SK-N-SH (cell line): ENCODE results near the gene DENND1A. TPM values are rescaled to one million over a fixed set of nuclear protein-coding genes. Genes with fewer than 3 reads are reported as not detected.

Experiments used
- CTCF ChIA-PET: fragments of 300-600, 350-600 bp; formaldehyde crosslinking; extraction: SDS; loops from one replicate; lab custom pipeline; 2021; lab: Yijun Ruan, JAX
- POLR2A ChIA-PET: fragments of 350-600 bp; sonication (Branson Sonifier 250); formaldehyde crosslinking; extraction: SDS; loops from one replicate; lab custom pipeline; 2020; ENCODE audit warnings: antibody characterized with exemption, inconsistent platforms; lab: Yijun Ruan, JAX
- DNase-seq: peaks from one replicate; pipeline ENCODE4 v3.0.0; 2012
- H2AFZ ChIP-seq: fragments of 200-600 bp; sonication (generic); 2 replicates; pipeline ENCODE4 v1.8.1; 2016; ENCODE audit warnings: antibody characterized with exemption, mild to moderate bottlenecking, low read depth
- H3F3A ChIP-seq: fragments of 200-600 bp; sonication (generic); replicated peaks from 2 replicates; pipeline ENCODE3; 2016; ENCODE audit warnings: antibody characterized with exemption, mild to moderate bottlenecking; ENCODE audit not compliant: insufficient read depth
- H3K27ac ChIP-seq, 2 experiments: fragments of 200-500 bp in 1 of 2; fragments of 200-600 bp in 1 of 2; sonication (Bioruptor generic) in 1 of 2; sonication (generic), shearing (Covaris generic) in 1 of 2; 2 replicates each; pipeline versions ENCODE4 v1.5.1 to v1.6.1; 2014 to 2016; ENCODE audit warnings: low read depth in 2 of 2, inconsistent platforms in 1 of 2, low read length in 1 of 2, mild to moderate bottlenecking in 1 of 2, mixed read lengths in 1 of 2
- H3K27me3 ChIP-seq: fragments of 200-600 bp; sonication (generic), shearing (Covaris generic); 2 replicates; pipeline ENCODE4 v1.6.1; 2016; ENCODE audit warnings: mixed run types; ENCODE audit not compliant: insufficient read depth
- H3K36me3 ChIP-seq, 2 experiments: fragments of 200-500 bp in 1 of 2; fragments of 200-600 bp in 1 of 2; sonication (Bioruptor generic) in 1 of 2; sonication (generic) in 1 of 2; replicated peaks in 1 of 2; 2 replicates each; pipeline versions ENCODE3 to v1.5.1; 2014 to 2016; ENCODE audit warnings: low read length in 1 of 2, mild to moderate bottlenecking in 1 of 2; ENCODE audit not compliant: insufficient read depth in 2 of 2, control insufficient read depth in 1 of 2
- H3K4me1 ChIP-seq, 2 experiments: fragments of 200-500 bp in 1 of 2; fragments of 200-600 bp in 1 of 2; sonication (Bioruptor generic) in 1 of 2; sonication (generic), shearing (Covaris generic) in 1 of 2; 2 replicates each; pipeline versions ENCODE4 v1.5.1 to v1.6.1; 2014 to 2016; ENCODE audit warnings: low read depth in 1 of 2, low read length in 1 of 2, mixed run types in 1 of 2; ENCODE audit not compliant: insufficient read depth in 2 of 2, control insufficient read depth in 1 of 2
- H3K4me2 ChIP-seq: fragments of 200-600 bp; sonication (generic), shearing (Covaris generic); 2 replicates; pipeline ENCODE4 v1.6.1; 2017; ENCODE audit warnings: mixed run types
- H3K4me3 ChIP-seq, 2 experiments: fragments of 200-500 bp in 1 of 2; fragments of 200-600 bp in 1 of 2; sonication (Bioruptor generic) in 1 of 2; sonication (generic), shearing (Covaris generic) in 1 of 2; 2 replicates each; pipeline versions ENCODE4 v1.5.1 to v1.8.1; 2014 to 2016; ENCODE audit warnings: low read depth in 2 of 2, inconsistent platforms in 1 of 2, low read length in 1 of 2, mild to moderate bottlenecking in 1 of 2, mixed read lengths in 1 of 2, moderate library complexity in 1 of 2
- H3K79me2 ChIP-seq: fragments of 200-600 bp; sonication (generic); 2 replicates; pipeline ENCODE4 v1.8.1; 2017; ENCODE audit warnings: mild to moderate bottlenecking; ENCODE audit not compliant: insufficient read depth
- H3K9ac ChIP-seq: fragments of 200-600 bp; sonication (generic); 2 replicates; pipeline ENCODE4 v1.6.1; 2017; ENCODE audit warnings: mixed run types
- H3K9me2 ChIP-seq: fragments of 200-600 bp; sonication (generic); 2 replicates; pipeline ENCODE4 v1.6.1; 2017; ENCODE audit warnings: mixed run types
- H3K9me3 ChIP-seq: fragments of 200-600 bp; sonication (generic); 2 replicates; pipeline ENCODE4 v1.6.1; 2017; ENCODE audit warnings: mixed run types, mild to moderate bottlenecking, moderate library complexity
- H4K20me1 ChIP-seq: fragments of 200-600 bp; sonication (generic); 2 replicates; pipeline ENCODE4 v1.6.1; 2017; ENCODE audit warnings: mild to moderate bottlenecking, mixed run types; ENCODE audit not compliant: insufficient read depth
- CHD2 ChIP-seq: fragments of 150-350 bp; IDR thresholded peaks from 2 replicates; pipeline ENCODE4 v1.6.1; 2018; ENCODE audit warnings: low read length; ENCODE audit not compliant: partially characterized antibody
- CTCF ChIP-seq: fragments of 200-600 bp; sonication (generic); IDR thresholded peaks from 2 replicates; pipeline ENCODE4 v1.6.1; 2017; ENCODE audit warnings: antibody characterized with exemption, mild to moderate bottlenecking, moderate library complexity
- ELF1 ChIP-seq: IDR thresholded peaks from 2 replicates; pipeline ENCODE4 v1.4.0; 2012
- EP300 ChIP-seq, 2 experiments: IDR thresholded peaks; 2 replicates each; pipeline versions ENCODE4 v1.4.0 to v1.6.1; 2012; ENCODE audit warnings: borderline replicate concordance in 1 of 2, low read depth in 1 of 2, low read length in 1 of 2
- EZH2phosphoT487 ChIP-seq: fragments of 200-600 bp; sonication (generic); IDR thresholded peaks from 2 replicates; pipeline ENCODE4 v1.6.1; 2017; ENCODE audit warnings: low read depth, mixed run types, mild to moderate bottlenecking, antibody characterized with exemption, moderate library complexity, borderline replicate concordance
- FOXJ3 ChIP-seq: sonication (generic); formaldehyde crosslinking; IDR thresholded peaks from 2 replicates; pipeline ENCODE4 v1.5.1; 2020; ENCODE audit warnings: mild to moderate bottlenecking, missing genetic modification reagents
- GATA2 ChIP-seq: sonication (generic); formaldehyde crosslinking; IDR thresholded peaks from 2 replicates; pipeline ENCODE4 v1.5.0; 2020; ENCODE audit warnings: mild to moderate bottlenecking, missing genetic modification reagents
- JUND ChIP-seq: IDR thresholded peaks from 2 replicates; pipeline ENCODE4 v1.4.0; 2012
- MAX ChIP-seq: IDR thresholded peaks from 2 replicates; pipeline ENCODE4 v1.4.0; 2012; ENCODE audit warnings: low read depth
- MXI1 ChIP-seq: IDR thresholded peaks from 2 replicates; pipeline ENCODE4 v1.6.1; 2012; ENCODE audit warnings: mild to moderate bottlenecking, low read depth, low read length, improper control_type of control experiment
- NFIC ChIP-seq: IDR thresholded peaks from 2 replicates; pipeline ENCODE4 v1.4.0; 2012; ENCODE audit warnings: borderline replicate concordance
- NRF1 ChIP-seq: IDR thresholded peaks from 2 replicates; pipeline ENCODE4 v1.6.1; 2012; ENCODE audit warnings: low read depth, mild to moderate bottlenecking, low read length
- POLR2AphosphoS5 ChIP-seq: IDR thresholded peaks from 2 replicates; pipeline ENCODE4 v1.6.1; 2012; ENCODE audit warnings: low read depth, low read length
- RCOR1 ChIP-seq: fragments of 150-350 bp; IDR thresholded peaks from 2 replicates; pipeline ENCODE4 v1.6.1; 2017; ENCODE audit warnings: antibody characterized with exemption, low read length
- SIN3A ChIP-seq: IDR thresholded peaks from 2 replicates; pipeline ENCODE4 v1.6.1; 2012; ENCODE audit warnings: low read depth, mild to moderate bottlenecking, low read length, moderate library complexity, borderline replicate concordance
- SMC3 ChIP-seq: IDR thresholded peaks from 2 replicates; pipeline ENCODE4 v1.6.1; 2012; ENCODE audit warnings: low read depth, low read length, improper control_type of control experiment
- TAF1 ChIP-seq: IDR thresholded peaks from 2 replicates; pipeline ENCODE4 v1.6.1; 2012; ENCODE audit warnings: low read depth, mild to moderate bottlenecking, low read length, moderate library complexity, borderline replicate concordance
- TCF12 ChIP-seq: IDR thresholded peaks from 2 replicates; pipeline ENCODE4 v1.4.0; 2012
- TEAD4 ChIP-seq: IDR thresholded peaks from 2 replicates; pipeline ENCODE4 v1.4.0; 2012; ENCODE audit warnings: mild to moderate bottlenecking, borderline replicate concordance; ENCODE audit not compliant: insufficient read depth
- USF1 ChIP-seq: IDR thresholded peaks from 2 replicates; pipeline ENCODE4 v1.4.0; 2012; ENCODE audit warnings: low read depth, borderline replicate concordance
- YY1 ChIP-seq: IDR thresholded peaks from 2 replicates; pipeline ENCODE4 v1.4.0; 2012; ENCODE audit warnings: low read depth, mild to moderate bottlenecking
- WGBS: methylation state at CpG from one replicate; pipeline ENCODE4 v1.1.6; 2017; ENCODE audit warnings: low lambda C conversion rate; 5-methylcytosine and 5-hydroxymethylcytosine counted together
- polyA plus RNA-seq, 3 experiments: library from polyadenylated mRNA; depleted of rRNA; stranded (reverse); fragments of >200 nt; gene quantifications; 2 replicates each; pipeline ENCODE4 v1.2.3, GENCODE V29; 2012
- TF ChIP-seq, protein P1 (sequence below): fragments of 150-350 bp; IDR thresholded peaks from 2 replicates; pipeline ENCODE4 v1.6.1; 2016; ENCODE audit warnings: mild to moderate bottlenecking, low read depth, low read length
- TF ChIP-seq, protein P2 (sequence below): IDR thresholded peaks from 2 replicates; pipeline ENCODE4 v1.4.0; 2012; ENCODE audit warnings: low read depth, borderline replicate concordance
- TF ChIP-seq, protein P3 (sequence below): IDR thresholded peaks from 2 replicates; pipeline ENCODE4; 2012

Gene DENND1A
- polyA plus RNA-seq, 1 of the 3 experiments (the other 2 are of a cell fraction), result 25.4 TPM

- no peak for DNase-seq
- H3K27ac ChIP-seq, result no peak overlapping the region
- H3K4me3 ChIP-seq, result no peak overlapping the region
- H3K4me1 ChIP-seq, result peaks cover 20 to 31% of the 10 kb centered on the region in 2 experiments; a peak in 3 of 4 replicates
- H3K79me2 ChIP-seq, result peaks cover 39% of the 10 kb centered on the region
- H3K36me3 ChIP-seq, result no peaks in the 10 kb centered on the region
- TF ChIP-seq TCF12 (peak; percentile 48; the same call in 1 of the 2 replicates), SIN3A (no peak), TAF1 (no peak), GATA2 (CRISPR knock-in tag) (no peak), TEAD4 (no peak), POLR2AphosphoS5 (0 out of 2 replicates have a peak, but pooled peaks have one; percentile 13), EP300 (IDR thresholded peaks at IDR 0.05; ENCODE audit: borderline replicate concordance in 1 of 2, low read depth in 1 of 2, low read length in 1 of 2) (peak in 1 of 2 experiments; percentile 9; a peak in 1 of 4 replicates), YY1 (no peak), MXI1 (no peak), EZH2phosphoT487 (no peak), USF1 (no peak), CTCF (no peak), SMC3 (no peak), RCOR1 (no peak), NRF1 (no peak), NFIC (no peak), FOXJ3 (no peak), JUND (no peak), MAX (no peak), ELF1 (no peak), CHD2 (no peak)
- TF ChIP-seq, protein P1, sequence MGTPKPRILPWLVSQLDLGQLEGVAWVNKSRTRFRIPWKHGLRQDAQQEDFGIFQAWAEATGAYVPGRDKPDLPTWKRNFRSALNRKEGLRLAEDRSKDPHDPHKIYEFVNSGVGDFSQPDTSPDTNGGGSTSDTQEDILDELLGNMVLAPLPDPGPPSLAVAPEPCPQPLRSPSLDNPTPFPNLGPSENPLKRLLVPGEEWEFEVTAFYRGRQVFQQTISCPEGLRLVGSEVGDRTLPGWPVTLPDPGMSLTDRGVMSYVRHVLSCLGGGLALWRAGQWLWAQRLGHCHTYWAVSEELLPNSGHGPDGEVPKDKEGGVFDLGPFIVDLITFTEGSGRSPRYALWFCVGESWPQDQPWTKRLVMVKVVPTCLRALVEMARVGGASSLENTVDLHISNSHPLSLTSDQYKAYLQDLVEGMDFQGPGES, result no peak
- TF ChIP-seq, protein P2, sequence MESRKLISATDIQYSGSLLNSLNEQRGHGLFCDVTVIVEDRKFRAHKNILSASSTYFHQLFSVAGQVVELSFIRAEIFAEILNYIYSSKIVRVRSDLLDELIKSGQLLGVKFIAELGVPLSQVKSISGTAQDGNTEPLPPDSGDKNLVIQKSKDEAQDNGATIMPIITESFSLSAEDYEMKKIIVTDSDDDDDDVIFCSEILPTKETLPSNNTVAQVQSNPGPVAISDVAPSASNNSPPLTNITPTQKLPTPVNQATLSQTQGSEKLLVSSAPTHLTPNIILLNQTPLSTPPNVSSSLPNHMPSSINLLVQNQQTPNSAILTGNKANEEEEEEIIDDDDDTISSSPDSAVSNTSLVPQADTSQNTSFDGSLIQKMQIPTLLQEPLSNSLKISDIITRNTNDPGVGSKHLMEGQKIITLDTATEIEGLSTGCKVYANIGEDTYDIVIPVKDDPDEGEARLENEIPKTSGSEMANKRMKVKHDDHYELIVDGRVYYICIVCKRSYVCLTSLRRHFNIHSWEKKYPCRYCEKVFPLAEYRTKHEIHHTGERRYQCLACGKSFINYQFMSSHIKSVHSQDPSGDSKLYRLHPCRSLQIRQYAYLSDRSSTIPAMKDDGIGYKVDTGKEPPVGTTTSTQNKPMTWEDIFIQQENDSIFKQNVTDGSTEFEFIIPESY, result no peak
- TF ChIP-seq, protein P3, sequence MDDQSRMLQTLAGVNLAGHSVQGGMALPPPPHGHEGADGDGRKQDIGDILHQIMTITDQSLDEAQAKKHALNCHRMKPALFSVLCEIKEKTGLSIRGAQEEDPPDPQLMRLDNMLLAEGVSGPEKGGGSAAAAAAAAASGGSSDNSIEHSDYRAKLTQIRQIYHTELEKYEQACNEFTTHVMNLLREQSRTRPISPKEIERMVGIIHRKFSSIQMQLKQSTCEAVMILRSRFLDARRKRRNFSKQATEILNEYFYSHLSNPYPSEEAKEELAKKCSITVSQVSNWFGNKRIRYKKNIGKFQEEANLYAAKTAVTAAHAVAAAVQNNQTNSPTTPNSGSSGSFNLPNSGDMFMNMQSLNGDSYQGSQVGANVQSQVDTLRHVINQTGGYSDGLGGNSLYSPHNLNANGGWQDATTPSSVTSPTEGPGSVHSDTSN, result peak; percentile 7; the same call in 1 of the 2 replicates
- TF ChIP-seq, all 33 proteins: peak for 4
- no peaks in the 10 kb centered on the region for H3K9me2 ChIP-seq
- no peak overlapping the region for H3K4me2 ChIP-seq
- CTCF ChIA-PET, result no interaction called here
- POLR2A ChIA-PET, result no interaction called here
- H3K27me3 ChIP-seq, result no peaks in the 10 kb centered on the region
- H4K20me1 ChIP-seq, result peaks cover 28% of the 10 kb centered on the region
- no peak overlapping the region for H3K9ac ChIP-seq
- 27% methylated on average over 2 of the region's 2 CpGs for WGBS
- H3K9me3 ChIP-seq, result no peaks in the 10 kb centered on the region
- H3F3A ChIP-seq, result peaks cover 13% of the 10 kb centered on the region
- H2AFZ ChIP-seq, result no peak overlapping the region
These were observed 4.1 kb downstream of the DENND1A start for GRCh38 chr9:123925819-123926218.
